Left ventricle myocardium inferior (tissue), 1 donor: ENCODE results near the gene ZNF213. TPM values are rescaled to one million over a fixed set of nuclear protein-coding genes. Genes with fewer than 3 reads are reported as not detected.

ENCODE experiments used
- DNase-seq: peaks from one replicate; pipeline ENCODE4 v3.0.0-alpha.2; 2020
- H3K27ac ChIP-seq: fragments of 200-600 bp; replicated peaks from 2 replicates; pipeline ENCODE4 v1.8.0; 2021
- H3K27me3 ChIP-seq: fragments of 200-600 bp; 2 replicates; pipeline ENCODE4 v1.8.0; 2021; ENCODE audit warnings: low read depth
- H3K36me3 ChIP-seq: fragments of 200-600 bp; 2 replicates; pipeline ENCODE4 v1.8.0; 2021
- H3K4me1 ChIP-seq: fragments of 200-600 bp; 2 replicates; pipeline ENCODE4 v1.8.0; 2021
- H3K4me3 ChIP-seq: fragments of 200-600 bp; 2 replicates; pipeline ENCODE4 v1.8.0; 2021; ENCODE audit warnings: mild to moderate bottlenecking, moderate library complexity
- H3K9me3 ChIP-seq: fragments of 200-600 bp; replicated peaks from 2 replicates; pipeline ENCODE4 v1.8.0; 2021
- intact Hi-C: fragments of 100-400 bp; cut with micrococcal nuclease; formaldehyde crosslinking; loops from one replicate; pipeline ENCODE4 v1.11.0; 2022
- total RNA-seq: library from RNA; stranded (reverse); fragmentation: NEBNext Ultra II Directional; extraction: Animal tissue kit (Norgen Biotek cat#: 25700); gene quantifications from one replicate; pipeline ENCODE4 v1.2.1, GENCODE V29; 2021
- TF ChIP-seq, protein P1 (sequence below): fragments of 200-600 bp; IDR thresholded peaks from 2 replicates; pipeline ENCODE4 v1.8.0; 2021; ENCODE audit warnings: antibody characterized with exemption, mild to moderate bottlenecking, borderline replicate concordance
- donor health status: DM: no; HTN: yes; CAD: no; lungs with severe emphysema.

Gene ZNF213
- total RNA-seq, 1 donor from 2014 or later, result 6.2 TPM

DNA sequence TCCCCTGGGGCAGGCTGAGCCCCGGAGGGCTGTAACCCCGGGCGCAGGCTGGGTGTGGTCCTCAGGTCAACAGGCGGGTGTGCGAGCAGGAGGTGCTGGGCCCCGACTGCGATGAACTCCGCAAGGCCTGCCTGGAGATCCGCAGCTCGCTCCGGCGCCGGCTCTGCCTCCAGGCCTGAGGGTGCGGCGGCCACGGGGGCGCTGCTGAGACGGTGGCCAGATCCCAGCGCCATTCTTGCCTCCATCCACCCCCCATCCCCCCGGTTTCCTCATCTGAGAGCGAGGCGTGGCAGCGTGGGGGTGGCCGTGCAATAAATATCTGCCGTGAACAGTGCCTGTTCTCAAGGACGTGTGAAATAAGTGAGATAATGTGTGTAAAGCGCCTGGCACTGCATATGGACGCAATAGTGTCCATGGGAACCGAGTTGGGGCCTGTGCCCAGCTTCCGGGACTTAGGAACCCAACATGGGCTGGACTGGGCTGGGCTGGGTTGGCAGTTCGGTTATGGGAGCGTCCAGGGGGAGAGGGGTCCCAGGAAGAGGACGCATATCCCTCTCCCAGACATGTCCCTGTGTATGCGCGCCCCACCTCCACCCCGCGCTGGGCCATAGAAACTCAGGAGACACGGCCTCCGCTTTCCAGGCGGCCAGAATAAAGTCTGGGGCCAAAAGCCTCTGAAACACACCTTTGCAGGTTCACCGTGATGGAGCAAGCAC is 15.0 kb downstream of the ZNF213 start:
- Histone ChIP-seq H3K27ac (peak overlapping the region; percentile 90), H3K4me1 (peaks cover 44% of the 10 kb centered on the region), H3K4me3 (peak overlapping the region; percentile 71), H3K9me3 (peaks cover 6% of the 10 kb centered on the region), H3K27me3 (no peaks in the 10 kb centered on the region), H3K36me3 (no peaks in the 10 kb centered on the region)
- intact Hi-C loops, result no loop called here
- DNase-seq, result peak; percentile 79
- TF ChIP-seq, protein P1, sequence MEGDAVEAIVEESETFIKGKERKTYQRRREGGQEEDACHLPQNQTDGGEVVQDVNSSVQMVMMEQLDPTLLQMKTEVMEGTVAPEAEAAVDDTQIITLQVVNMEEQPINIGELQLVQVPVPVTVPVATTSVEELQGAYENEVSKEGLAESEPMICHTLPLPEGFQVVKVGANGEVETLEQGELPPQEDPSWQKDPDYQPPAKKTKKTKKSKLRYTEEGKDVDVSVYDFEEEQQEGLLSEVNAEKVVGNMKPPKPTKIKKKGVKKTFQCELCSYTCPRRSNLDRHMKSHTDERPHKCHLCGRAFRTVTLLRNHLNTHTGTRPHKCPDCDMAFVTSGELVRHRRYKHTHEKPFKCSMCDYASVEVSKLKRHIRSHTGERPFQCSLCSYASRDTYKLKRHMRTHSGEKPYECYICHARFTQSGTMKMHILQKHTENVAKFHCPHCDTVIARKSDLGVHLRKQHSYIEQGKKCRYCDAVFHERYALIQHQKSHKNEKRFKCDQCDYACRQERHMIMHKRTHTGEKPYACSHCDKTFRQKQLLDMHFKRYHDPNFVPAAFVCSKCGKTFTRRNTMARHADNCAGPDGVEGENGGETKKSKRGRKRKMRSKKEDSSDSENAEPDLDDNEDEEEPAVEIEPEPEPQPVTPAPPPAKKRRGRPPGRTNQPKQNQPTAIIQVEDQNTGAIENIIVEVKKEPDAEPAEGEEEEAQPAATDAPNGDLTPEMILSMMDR, result peak; percentile 57

DNA sequence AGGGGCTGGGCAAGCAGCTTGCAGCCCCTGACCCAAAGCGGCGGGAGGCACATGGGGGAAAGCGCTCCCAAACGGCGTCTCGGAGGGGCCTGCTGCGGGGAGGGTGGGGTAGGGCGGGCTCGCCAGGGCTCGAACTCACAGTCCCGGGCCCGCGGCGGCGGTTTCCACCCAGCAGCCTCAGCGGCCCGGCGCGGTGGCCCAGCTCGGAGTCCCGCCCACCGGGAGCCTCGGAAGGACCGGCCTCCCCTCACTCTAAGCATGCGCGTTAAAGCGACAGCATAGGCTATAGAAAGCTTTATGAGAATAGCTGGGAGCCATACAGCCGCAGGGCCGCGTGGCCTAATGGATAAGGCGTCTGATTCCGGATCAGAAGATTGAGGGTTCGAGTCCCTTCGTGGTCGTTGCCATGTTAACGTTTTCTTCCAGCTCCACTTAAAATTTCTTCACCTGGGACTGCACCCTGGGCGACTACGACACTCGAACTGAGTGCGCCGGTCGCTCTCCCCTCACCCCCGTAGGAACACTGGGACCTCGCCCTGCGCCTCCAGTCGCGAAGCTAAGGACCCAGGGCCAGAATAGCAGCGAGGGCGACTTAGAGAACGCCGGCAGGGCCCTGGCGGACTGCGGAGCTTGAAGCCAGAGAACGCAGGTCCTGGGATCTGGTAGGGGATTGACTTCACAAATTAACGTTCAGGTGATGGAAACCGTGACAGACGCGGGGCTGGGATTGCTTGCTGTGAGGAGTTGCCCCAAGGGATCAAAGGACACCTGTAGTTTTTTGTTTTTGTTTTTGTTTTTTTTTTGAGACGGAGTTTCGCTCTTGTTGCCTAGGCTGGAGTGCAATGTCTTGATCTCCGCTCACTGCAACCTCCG is 15.8 kb downstream of the ZNF213 start:
- peaks cover 36% of the 10 kb centered on the region for H3K4me1 ChIP-seq
- H3K27me3 ChIP-seq, result no peaks in the 10 kb centered on the region
- TF ChIP-seq, protein P1, result no peak
- H3K36me3 ChIP-seq, result no peaks in the 10 kb centered on the region
- peak overlapping the region; percentile 71 for H3K4me3 ChIP-seq
- peak; percentile 95 for DNase-seq
- peaks cover 14% of the 10 kb centered on the region for H3K9me3 ChIP-seq
- H3K27ac ChIP-seq, result peak overlapping the region; percentile 90
- intact Hi-C loops, result no loop called here

DNA sequence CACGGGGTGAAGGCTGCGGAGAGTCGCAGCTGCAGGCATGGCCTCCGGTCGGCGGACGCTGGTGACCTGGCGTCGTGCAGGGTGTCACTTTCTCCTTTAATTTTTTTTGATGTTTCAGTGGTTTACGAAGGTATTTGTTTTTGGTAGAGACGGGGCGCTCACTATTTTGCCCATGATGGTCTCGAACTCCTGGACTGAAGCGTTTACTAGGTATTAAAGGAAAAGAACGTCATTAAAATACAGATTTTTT is 17.1 kb downstream of the ZNF213 start:
- H3K27ac ChIP-seq, result peak overlapping the region; percentile 74
- H3K36me3 ChIP-seq, result no peaks in the 10 kb centered on the region
- intact Hi-C loops, result no loop called here

DNA sequence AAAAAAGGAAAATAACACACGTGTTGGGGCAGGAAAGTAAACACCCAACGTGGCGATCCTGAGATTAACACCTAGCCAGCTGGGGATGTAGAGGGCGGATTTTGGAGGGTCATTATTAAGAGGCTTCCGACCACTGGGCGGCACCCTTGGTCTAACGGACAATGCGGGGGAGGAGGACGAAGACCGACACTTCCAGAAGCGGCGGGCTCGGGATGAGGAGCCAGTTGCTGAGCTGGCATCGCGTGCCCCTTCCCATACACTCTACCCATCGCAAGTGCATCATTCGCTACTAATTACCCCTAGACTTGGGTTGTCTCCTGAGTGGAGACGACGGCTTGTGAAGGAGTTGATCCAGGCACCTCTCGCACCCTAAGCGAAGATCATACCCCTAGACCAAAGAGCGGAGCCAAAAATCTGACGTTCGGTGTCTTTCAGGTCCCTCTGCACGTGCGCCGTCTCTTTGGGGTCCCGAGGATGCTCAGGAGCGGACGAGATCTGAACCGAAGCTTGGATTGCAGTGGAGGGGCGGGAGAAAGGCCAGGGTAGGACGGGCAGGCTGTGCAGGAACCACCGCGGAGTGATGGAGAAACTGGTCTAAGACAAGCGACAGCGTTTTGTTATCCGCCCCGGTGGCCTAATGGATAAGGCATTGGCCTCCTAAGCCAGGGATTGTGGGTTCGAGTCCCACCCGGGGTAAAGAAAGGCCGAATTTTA is 17.6 kb downstream of the ZNF213 start:
- peak overlapping the region; percentile 71 for H3K4me3 ChIP-seq

More for the DNA sequence above, 17.1 kb downstream of the ZNF213 start:
- H3K27me3 ChIP-seq, result no peaks in the 10 kb centered on the region
- TF ChIP-seq, protein P1, result no peak
- H3K4me3 ChIP-seq, result peak overlapping the region; percentile 71
- H3K4me1 ChIP-seq, result peaks cover 33% of the 10 kb centered on the region
- peaks cover 17% of the 10 kb centered on the region for H3K9me3 ChIP-seq
- no peak for DNase-seq

DNA sequence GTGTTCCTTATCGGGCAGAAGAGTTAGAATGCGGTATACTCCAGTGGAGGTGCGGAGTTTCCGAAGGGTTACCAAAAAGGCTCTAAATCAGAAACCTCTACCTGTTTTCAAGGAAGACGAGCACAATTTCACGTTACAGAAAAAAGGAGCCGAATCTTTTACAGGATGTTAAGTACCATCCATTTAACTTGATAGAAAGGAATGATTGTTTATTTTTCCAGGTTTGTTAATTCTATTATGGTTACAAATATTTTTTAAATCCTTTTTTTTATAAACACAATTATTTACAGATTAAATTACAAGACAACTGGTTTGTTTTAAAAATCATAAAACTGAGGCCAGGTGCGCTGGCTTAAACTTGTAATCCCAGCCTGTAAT is 18.2 kb downstream of the ZNF213 start:
- Histone ChIP-seq H3K27ac (peak overlapping the region; percentile 74), H3K27me3 (no peaks in the 10 kb centered on the region), H3K4me3 (peak overlapping the region; percentile 71), H3K4me1 (peaks cover 43% of the 10 kb centered on the region), H3K36me3 (no peaks in the 10 kb centered on the region), H3K9me3 (peaks cover 17% of the 10 kb centered on the region)
- no peak for DNase-seq
- TF ChIP-seq, protein P1, result no peak
- intact Hi-C loops, result no loop called here

More for the DNA sequence above, 17.6 kb downstream of the ZNF213 start:
- TF ChIP-seq, protein P1, result peak; percentile 46
- H3K9me3 ChIP-seq, result peaks cover 17% of the 10 kb centered on the region
- H3K36me3 ChIP-seq, result no peaks in the 10 kb centered on the region
- DNase-seq, result peak; percentile 86
- intact Hi-C loops, result no loop called here
- peaks cover 37% of the 10 kb centered on the region for H3K4me1 ChIP-seq
- no peaks in the 10 kb centered on the region for H3K27me3 ChIP-seq
- peak overlapping the region; percentile 74 for H3K27ac ChIP-seq
